Calu3 (cell line): ENCODE measurements around the gene IGSF9. TPM values are rescaled to one million over a fixed set of nuclear protein-coding genes. Genes with fewer than 3 reads are reported as not detected.

Experiments
- BruUV-seq: library from RNA; stranded (reverse); fragments of 400-500 nt; replicated peaks from 2 replicates; lab custom pipeline; 2021; lab: Mats Ljungman, UMichigan
- CTCF ChIA-PET: fragments of 300-600 bp; sonication (Branson Sonifier 250); formaldehyde crosslinking; loops from one replicate; lab custom pipeline; 2022; ENCODE audit warnings: antibody characterized with exemption; lab: Charles Lee
- DNase-seq: peaks from one replicate; pipeline ENCODE4 v3.0.0; 2022
- H3K27ac Mint-ChIP-seq: one replicate; pipeline ENCODE4 v1.8.0; 2022; ENCODE audit warnings: mixed read lengths; ENCODE audit not compliant: unreplicated experiment
- H3K27me3 Mint-ChIP-seq: one replicate; pipeline ENCODE4 v1.8.0; 2022; ENCODE audit warnings: mixed read lengths; ENCODE audit not compliant: unreplicated experiment
- H3K36me3 Mint-ChIP-seq: one replicate; pipeline ENCODE4 v1.8.0; 2022; ENCODE audit warnings: mild to moderate bottlenecking, moderate library complexity, mixed read lengths; ENCODE audit not compliant: insufficient read depth, unreplicated experiment
- H3K4me1 Mint-ChIP-seq: one replicate; pipeline ENCODE4 v1.8.0; 2022; ENCODE audit warnings: mild to moderate bottlenecking, low read depth, mixed read lengths; ENCODE audit not compliant: unreplicated experiment
- H3K4me3 Mint-ChIP-seq: one replicate; pipeline ENCODE4 v1.8.0; 2022; ENCODE audit warnings: mild to moderate bottlenecking, low read depth, moderate library complexity, mixed read lengths; ENCODE audit not compliant: unreplicated experiment
- H3K9me3 Mint-ChIP-seq: one replicate; pipeline ENCODE4 v1.8.0; 2022; ENCODE audit warnings: low read depth, mixed read lengths; ENCODE audit not compliant: unreplicated experiment
- intact Hi-C: fragments of 100-400 bp; cut with micrococcal nuclease; formaldehyde crosslinking; loops from one replicate; pipeline ENCODE4 v1.10.0; 2022; ENCODE audit not compliant: unreplicated experiment
- total RNA-seq: library from RNA; stranded (reverse); gene quantifications from 2 replicates; pipeline ENCODE4 v1.2.3, GENCODE V29; 2022
- TF ChIP-seq, protein P1 (sequence below): fragments of 200-600 bp; IDR thresholded peaks from one replicate; pipeline ENCODE4 v1.8.0; 2022; ENCODE audit warnings: antibody characterized with exemption; ENCODE audit not compliant: unreplicated experiment

Gene IGSF9
- total RNA-seq, 1 experiment from 2014 or later = 7.6 TPM

DNA sequence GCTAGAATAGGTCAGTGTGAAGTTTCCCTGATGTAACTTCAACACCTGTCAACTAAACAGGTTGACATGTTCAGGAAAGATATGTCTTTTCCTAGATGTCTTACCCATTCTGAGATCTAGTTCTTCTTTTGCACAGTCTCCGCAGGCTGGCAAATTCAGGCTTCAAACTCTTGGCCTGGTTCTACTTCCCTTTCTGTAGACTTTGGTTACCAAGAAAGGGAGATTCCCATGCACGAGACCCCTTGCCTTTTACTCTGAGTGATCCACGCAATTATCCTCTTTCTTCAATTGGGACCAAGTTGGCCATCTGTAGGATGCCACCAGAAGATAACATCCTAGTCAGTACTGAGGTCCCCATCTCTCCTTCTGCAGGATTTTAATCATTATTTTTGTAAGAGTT lies 47.5 kb downstream of the IGSF9 start:
- BruUV-seq = no TSS peak
- intact Hi-C loops = no loop called here

DNA sequence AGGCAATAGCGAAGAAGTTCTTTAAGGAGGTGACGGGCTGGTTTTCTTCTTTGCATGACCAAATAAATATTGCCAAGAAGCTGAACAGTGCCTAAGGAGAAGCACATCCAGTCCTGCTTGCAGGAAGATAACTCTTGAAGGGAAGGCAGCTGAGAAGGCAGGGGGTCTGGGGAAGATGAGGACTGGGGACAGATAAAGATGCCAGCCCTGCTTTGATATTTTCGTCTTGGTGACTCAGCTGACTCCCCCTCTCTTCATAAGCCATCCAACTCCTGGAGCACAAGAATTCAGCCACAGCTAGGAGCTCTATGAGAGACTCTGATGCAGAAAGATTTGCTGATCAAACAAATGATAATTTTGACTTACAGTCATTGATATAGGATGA lies 48.9 kb downstream of the IGSF9 start:
- H3K27ac Mint-ChIP-seq = no peak overlapping the region
- TF ChIP-seq, protein P1, sequence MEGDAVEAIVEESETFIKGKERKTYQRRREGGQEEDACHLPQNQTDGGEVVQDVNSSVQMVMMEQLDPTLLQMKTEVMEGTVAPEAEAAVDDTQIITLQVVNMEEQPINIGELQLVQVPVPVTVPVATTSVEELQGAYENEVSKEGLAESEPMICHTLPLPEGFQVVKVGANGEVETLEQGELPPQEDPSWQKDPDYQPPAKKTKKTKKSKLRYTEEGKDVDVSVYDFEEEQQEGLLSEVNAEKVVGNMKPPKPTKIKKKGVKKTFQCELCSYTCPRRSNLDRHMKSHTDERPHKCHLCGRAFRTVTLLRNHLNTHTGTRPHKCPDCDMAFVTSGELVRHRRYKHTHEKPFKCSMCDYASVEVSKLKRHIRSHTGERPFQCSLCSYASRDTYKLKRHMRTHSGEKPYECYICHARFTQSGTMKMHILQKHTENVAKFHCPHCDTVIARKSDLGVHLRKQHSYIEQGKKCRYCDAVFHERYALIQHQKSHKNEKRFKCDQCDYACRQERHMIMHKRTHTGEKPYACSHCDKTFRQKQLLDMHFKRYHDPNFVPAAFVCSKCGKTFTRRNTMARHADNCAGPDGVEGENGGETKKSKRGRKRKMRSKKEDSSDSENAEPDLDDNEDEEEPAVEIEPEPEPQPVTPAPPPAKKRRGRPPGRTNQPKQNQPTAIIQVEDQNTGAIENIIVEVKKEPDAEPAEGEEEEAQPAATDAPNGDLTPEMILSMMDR = no peak
- no peak for DNase-seq
- CTCF ChIA-PET = interaction anchor here (1.3 kb wide), 1 partner anchor 111 kb away, joined by 3 read pairs; no protein-coding TSS in a partner anchor
- H3K36me3 Mint-ChIP-seq = peaks cover 13% of the 10 kb centered on the region
- BruUV-seq = no TSS peak
- H3K4me1 Mint-ChIP-seq = peaks cover 28% of the 10 kb centered on the region
- intact Hi-C loops = no loop called here
- no peaks in the 10 kb centered on the region for H3K9me3 Mint-ChIP-seq
- H3K27me3 Mint-ChIP-seq = no peaks in the 10 kb centered on the region
- H3K4me3 Mint-ChIP-seq = no peak overlapping the region

More for the DNA sequence above, 47.5 kb downstream of the IGSF9 start:
- Mint-ChIP-seq H3K27ac (no peak overlapping the region), H3K27me3 (no peaks in the 10 kb centered on the region), H3K4me3 (no peak overlapping the region), H3K9me3 (no peaks in the 10 kb centered on the region), H3K4me1 (peaks cover 33% of the 10 kb centered on the region), H3K36me3 (peaks cover 13% of the 10 kb centered on the region)
- CTCF ChIA-PET = no interaction called here
- no peak for DNase-seq
- TF ChIP-seq, protein P1 = no peak

DNA sequence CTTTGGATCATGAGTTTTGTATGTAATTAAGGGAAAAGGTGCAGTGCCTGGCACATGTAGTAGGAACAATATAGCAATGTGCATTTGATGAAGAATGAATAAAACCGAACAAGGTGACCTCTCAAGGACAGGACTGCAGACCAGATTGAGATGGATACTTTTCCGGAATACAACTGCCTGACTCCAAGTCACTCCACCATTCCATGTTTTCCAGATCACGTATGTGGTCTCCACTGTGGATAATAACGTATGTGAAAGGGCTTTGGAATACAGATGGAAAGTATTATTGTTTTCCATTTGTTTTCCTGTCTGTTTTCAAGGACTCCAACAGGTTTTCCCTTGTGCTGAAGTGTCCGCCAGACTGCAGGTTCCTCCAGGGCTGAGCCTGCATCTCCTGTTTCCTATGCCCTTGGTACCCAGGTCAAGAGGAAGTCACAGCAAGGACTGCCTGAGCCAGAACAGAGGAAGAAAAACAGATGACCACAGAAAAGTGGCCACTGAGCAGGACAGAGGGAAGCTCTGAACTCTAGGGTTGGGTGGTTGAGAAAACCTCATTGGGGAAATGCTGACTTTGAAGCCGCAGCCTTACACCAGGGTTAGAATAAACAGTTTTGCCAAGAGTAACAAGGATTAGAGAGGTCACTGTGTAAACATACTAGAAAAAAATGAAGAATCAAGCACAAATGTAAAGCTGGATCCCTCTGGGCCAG lies 49.4 kb downstream of the IGSF9 start:
- CTCF ChIA-PET = interaction anchor here (0.9 to 1.3 kb wide), 2 partner anchors 66 to 112 kb away, joined by 3 read pairs; no protein-coding TSS in a partner anchor
- TF ChIP-seq, protein P1 = no peak
- Mint-ChIP-seq H3K4me3 (no peak overlapping the region), H3K27ac (no peak overlapping the region), H3K4me1 (peaks cover 22% of the 10 kb centered on the region), H3K27me3 (no peaks in the 10 kb centered on the region), H3K36me3 (peaks cover 13% of the 10 kb centered on the region), H3K9me3 (no peaks in the 10 kb centered on the region)
- no peak for DNase-seq
- intact Hi-C loops = no loop called here
- BruUV-seq = no TSS peak

DNA sequence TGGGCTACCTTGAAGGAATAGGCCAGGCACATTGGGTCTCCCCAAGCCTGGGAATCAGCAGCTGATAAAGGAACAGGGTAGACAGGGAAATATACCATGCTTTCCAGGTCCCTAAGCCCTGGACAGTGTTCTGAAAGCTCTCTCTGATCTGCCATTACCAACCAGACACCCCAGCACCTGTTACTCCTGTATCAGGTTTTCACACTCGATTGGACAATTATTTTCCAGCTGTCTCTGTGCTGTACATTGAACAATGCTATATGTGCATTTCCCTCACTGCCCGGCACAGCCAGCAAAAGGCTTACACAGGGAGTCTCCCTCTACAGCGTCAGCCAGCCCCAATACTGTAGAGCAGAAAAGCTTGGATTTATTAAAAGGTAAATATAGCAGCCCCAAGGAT lies 50.1 kb downstream of the IGSF9 start:
- CTCF ChIA-PET = interaction anchor here (0.9 to 3.2 kb wide), 2 partner anchors 29 to 66 kb away, joined by 3 to 42 read pairs; partner anchors contain the start of gene TAGLN2

More for the DNA sequence above, 50.1 kb downstream of the IGSF9 start:
- Mint-ChIP-seq H3K27ac (no peak overlapping the region), H3K4me1 (peaks cover 18% of the 10 kb centered on the region), H3K36me3 (peaks cover 7% of the 10 kb centered on the region), H3K4me3 (no peak overlapping the region), H3K27me3 (no peaks in the 10 kb centered on the region), H3K9me3 (no peaks in the 10 kb centered on the region)
- no peak for DNase-seq
- intact Hi-C loops = no loop called here
- TF ChIP-seq, protein P1 = no peak
- BruUV-seq = no TSS peak
